Sigmoid colon (tissue), 3 donors: ENCODE data around the gene MAPK8IP2.

Experiments
- POLR2A ChIP-seq, 2 donors: fragments of 450-650 bp; IDR thresholded peaks; one replicate each; pipeline ENCODE4 v1.6.1; 2016; ENCODE audit warnings: antibody characterized with exemption in 2 of 2, mild to moderate bottlenecking in 2 of 2, moderate library complexity in 2 of 2
- TF ChIP-seq, protein P1 (sequence below), 4 experiments: fragments of 450-650 bp in 3 of 4; fragments of 200-600 bp in 1 of 4; IDR thresholded peaks; one replicate each; pipeline ENCODE4 v1.5.1; 2016 to 2019; ENCODE audit warnings: antibody characterized with exemption in 4 of 4, mild to moderate bottlenecking in 3 of 4, moderate library complexity in 2 of 4

DNA sequence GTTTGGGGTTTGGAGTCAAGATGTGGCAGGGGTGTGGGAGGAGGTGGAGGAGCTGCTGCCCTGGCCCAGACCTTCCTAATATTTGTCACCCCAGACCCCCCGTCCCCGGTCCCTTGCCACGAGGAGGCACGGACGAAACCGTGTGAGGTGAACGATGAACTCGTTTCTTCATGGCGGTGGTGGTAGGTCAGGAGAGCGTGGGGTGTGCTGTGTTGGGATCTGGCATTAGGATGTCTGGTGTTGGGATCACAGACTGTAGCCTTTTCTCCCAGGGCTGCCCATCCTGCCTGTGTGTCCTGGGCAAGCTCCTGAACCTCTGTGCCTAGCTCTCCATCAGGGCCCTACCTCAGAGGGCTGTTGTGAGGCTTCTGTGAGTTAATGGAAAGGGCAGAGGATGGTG is 8.4 kb downstream of the MAPK8IP2 start:
- TF ChIP-seq, protein P1, sequence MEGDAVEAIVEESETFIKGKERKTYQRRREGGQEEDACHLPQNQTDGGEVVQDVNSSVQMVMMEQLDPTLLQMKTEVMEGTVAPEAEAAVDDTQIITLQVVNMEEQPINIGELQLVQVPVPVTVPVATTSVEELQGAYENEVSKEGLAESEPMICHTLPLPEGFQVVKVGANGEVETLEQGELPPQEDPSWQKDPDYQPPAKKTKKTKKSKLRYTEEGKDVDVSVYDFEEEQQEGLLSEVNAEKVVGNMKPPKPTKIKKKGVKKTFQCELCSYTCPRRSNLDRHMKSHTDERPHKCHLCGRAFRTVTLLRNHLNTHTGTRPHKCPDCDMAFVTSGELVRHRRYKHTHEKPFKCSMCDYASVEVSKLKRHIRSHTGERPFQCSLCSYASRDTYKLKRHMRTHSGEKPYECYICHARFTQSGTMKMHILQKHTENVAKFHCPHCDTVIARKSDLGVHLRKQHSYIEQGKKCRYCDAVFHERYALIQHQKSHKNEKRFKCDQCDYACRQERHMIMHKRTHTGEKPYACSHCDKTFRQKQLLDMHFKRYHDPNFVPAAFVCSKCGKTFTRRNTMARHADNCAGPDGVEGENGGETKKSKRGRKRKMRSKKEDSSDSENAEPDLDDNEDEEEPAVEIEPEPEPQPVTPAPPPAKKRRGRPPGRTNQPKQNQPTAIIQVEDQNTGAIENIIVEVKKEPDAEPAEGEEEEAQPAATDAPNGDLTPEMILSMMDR (IDR thresholded peaks at IDR 0.05), result no peak
- no peak for TF ChIP-seq POLR2A (IDR thresholded peaks at IDR 0.05)
